HCT116 (cell line): ENCODE measurements around the gene STMP1. TPM values are rescaled to one million over a fixed set of nuclear protein-coding genes. Genes with fewer than 3 reads are reported as not detected.

Source experiments
- ATAC-seq: fragments of 200-7000 bp; cut with Tn5 transposase; 2 replicates; pipeline ENCODE4 v1.9.1; 2020; ENCODE audit warnings: mild to moderate bottlenecking, moderate library complexity
- BruUV-seq: library from RNA; stranded (reverse); fragments of 400-500 nt; replicated peaks from 2 replicates; lab custom pipeline; 2021; lab: Mats Ljungman, UMichigan
- CTCF ChIA-PET: fragments of 300-600 bp; sonication (Branson Sonifier 250); formaldehyde crosslinking; loops from one replicate; lab custom pipeline; 2021; ENCODE audit warnings: antibody characterized with exemption; lab: Charles Lee
- POLR2A ChIA-PET: fragments of 300-600, 350-600 bp; sonication (Branson Sonifier 250); formaldehyde crosslinking; loops from one replicate; lab custom pipeline; 2021; ENCODE audit warnings: antibody characterized with exemption; lab: Charles Lee
- RAD21 ChIA-PET, 2 experiments: fragments of 300-600 bp; sonication (Branson Sonifier 250); formaldehyde crosslinking; loops; one replicate each; lab custom pipeline; 2023; ENCODE audit warnings: low total read pairs in 2 of 2; ENCODE audit not compliant: uncharacterized antibody in 2 of 2, unreplicated experiment in 2 of 2, low non-redundant PET in 1 of 2; lab: Charles Lee
- DNase-seq: peaks from one replicate; pipeline ENCODE4 v3.0.0-alpha.2; 2010; ENCODE audit warnings: low read depth, low spot score
- H2AFZ ChIP-seq: fragments of 200-600 bp; shearing (Covaris generic), sonication (generic); 2 replicates; pipeline ENCODE4 v1.6.1; 2017; ENCODE audit warnings: low read depth, mixed run types, mixed read lengths, antibody characterized with exemption, low read length; ENCODE audit not compliant: poor library complexity, severe bottlenecking
- H3K27ac ChIP-seq: 2 replicates; pipeline ENCODE4 v1.5.1; 2012; ENCODE audit warnings: low read depth, low read length
- H3K27me3 ChIP-seq: fragments of 200-600 bp; sonication (generic); 2 replicates; pipeline ENCODE4 v1.6.1; 2016; ENCODE audit warnings: mixed run types, low read length, mixed read lengths; ENCODE audit not compliant: insufficient read depth
- H3K36me3 ChIP-seq, 2 experiments: fragments of 200-500 bp in 1 of 2; fragments of 200-600 bp in 1 of 2; sonication (Bioruptor generic) in 1 of 2; sonication (generic) in 1 of 2; 2 replicates each; pipeline versions ENCODE4 v1.5.1 to v1.6.1; 2014 to 2016; ENCODE audit warnings: low read length in 2 of 2, inconsistent platforms in 1 of 2, mixed read lengths in 1 of 2, mixed run types in 1 of 2; ENCODE audit not compliant: insufficient read depth in 2 of 2, control insufficient read depth in 1 of 2
- H3K4me1 ChIP-seq, 2 experiments: fragments of 200-600 bp in 1 of 2; sonication (generic) in 1 of 2; 2 replicates each; pipeline versions ENCODE4 v1.5.1 to v1.6.1; 2012 to 2017; ENCODE audit warnings: low read length in 2 of 2, inconsistent platforms in 1 of 2, mild to moderate bottlenecking in 1 of 2, mixed read lengths in 1 of 2, mixed run types in 1 of 2, moderate library complexity in 1 of 2; ENCODE audit not compliant: insufficient read depth in 2 of 2, control insufficient read depth in 1 of 2
- H3K4me2 ChIP-seq: fragments of 200-600 bp; sonication (generic); 2 replicates; pipeline ENCODE4 v1.6.1; 2017; ENCODE audit warnings: mixed run types, low read length, mixed read lengths
- H3K4me3 ChIP-seq, 2 experiments: fragments of 200-600 bp in 1 of 2; sonication (generic) in 1 of 2; replicated peaks in 1 of 2; 2 replicates each; pipeline ENCODE4 v1.5.1; 2011 to 2016; ENCODE audit warnings: low read length in 2 of 2, control low read depth in 1 of 2, low read depth in 1 of 2, mild to moderate bottlenecking in 1 of 2, mixed read lengths in 1 of 2, mixed run types in 1 of 2
- H3K79me2 ChIP-seq: fragments of 200-600 bp; sonication (generic); 2 replicates; pipeline ENCODE4 v1.6.1; 2017; ENCODE audit warnings: mild to moderate bottlenecking, mixed run types, low read length, moderate library complexity, mixed read lengths; ENCODE audit not compliant: insufficient read depth
- H3K9ac ChIP-seq: fragments of 200-600 bp; sonication (generic); 2 replicates; pipeline ENCODE4 v1.6.1; 2016; ENCODE audit warnings: low read length, mixed read lengths
- H3K9me2 ChIP-seq: fragments of 200-600 bp; sonication (generic), shearing (Covaris generic); 2 replicates; pipeline ENCODE4 v1.6.1; 2017; ENCODE audit warnings: mixed run types, mild to moderate bottlenecking, moderate library complexity; ENCODE audit not compliant: insufficient read depth
- H3K9me3 ChIP-seq, 2 experiments: fragments of 200-500 bp in 1 of 2; fragments of 200-600 bp in 1 of 2; sonication (Bioruptor generic) in 1 of 2; sonication (generic) in 1 of 2; 2 replicates each; pipeline ENCODE4 v1.6.1; 2014 to 2017; ENCODE audit warnings: low read length in 2 of 2, mixed read lengths in 2 of 2, inconsistent platforms in 1 of 2, low read depth in 1 of 2, mild to moderate bottlenecking in 1 of 2, mixed run types in 1 of 2, moderate library complexity in 1 of 2; ENCODE audit not compliant: control insufficient read depth in 1 of 2, insufficient read depth in 1 of 2
- H4K20me1 ChIP-seq: fragments of 200-600 bp; sonication (generic), shearing (Covaris generic); 2 replicates; pipeline ENCODE4 v1.6.1; 2017; ENCODE audit warnings: mixed run types, mild to moderate bottlenecking, moderate library complexity; ENCODE audit not compliant: insufficient read depth
- CEBPB ChIP-seq: IDR thresholded peaks from 2 replicates; pipeline ENCODE4 v1.6.1; 2012; ENCODE audit warnings: low read depth
- CTCF ChIP-seq, 3 experiments: fragments of 200-600 bp in 1 of 3; sonication (generic) in 1 of 3; IDR thresholded peaks in 2 of 3; conservative IDR thresholded peaks in 1 of 3; 2 replicates each; pipeline ENCODE4 v1.5.1; 2012 to 2017; ENCODE audit warnings: low read depth in 2 of 3, low read length in 2 of 3, antibody characterized with exemption in 1 of 3, borderline replicate concordance in 1 of 3, control low read depth in 1 of 3, mild to moderate bottlenecking in 1 of 3, mixed read lengths in 1 of 3, mixed run types in 1 of 3, moderate library complexity in 1 of 3; ENCODE audit not compliant: insufficient read depth in 1 of 3
- EZH2 ChIP-seq: fragments of 200-600 bp; sonication (generic); IDR thresholded peaks from 2 replicates; pipeline ENCODE4 v1.6.1; 2017; ENCODE audit warnings: antibody characterized with exemption, mixed run types
- POLR2A ChIP-seq: IDR thresholded peaks from 2 replicates; pipeline ENCODE4 v1.7.0; 2011; ENCODE audit warnings: borderline replicate concordance; ENCODE audit not compliant: insufficient read depth, insufficient read length; ENCODE audit errors: extremely low read depth
- POLR2AphosphoS5 ChIP-seq: IDR thresholded peaks from 2 replicates; pipeline ENCODE4 v1.6.1; 2011; ENCODE audit warnings: mild to moderate bottlenecking, low read depth, low read length, moderate library complexity
- SRF ChIP-seq: IDR thresholded peaks from 2 replicates; pipeline ENCODE4 v1.6.1; 2012; ENCODE audit warnings: low read depth
- YY1 ChIP-seq: IDR thresholded peaks from 2 replicates; pipeline ENCODE4 v1.6.1; 2011; ENCODE audit warnings: low read length, low read depth, moderate library complexity, mild to moderate bottlenecking; ENCODE audit not compliant: insufficient replicate concordance; ENCODE audit errors: extremely low read depth
- ZNF274 ChIP-seq: fragments of 200-500 bp; sonication (Bioruptor generic); IDR thresholded peaks from 2 replicates; pipeline ENCODE4 v1.6.1; 2014; ENCODE audit warnings: mild to moderate bottlenecking, low read depth, low read length, inconsistent platforms
- intact Hi-C: fragments of 100-400 bp; cut with micrococcal nuclease; formaldehyde crosslinking; loops from 2 replicates; pipeline ENCODE4 v1.10.0; 2022
- total RNA-seq: library from RNA; stranded (reverse); gene quantifications from one replicate; pipeline ENCODE4 v1.2.1, GENCODE V29; 2021; ENCODE audit not compliant: unreplicated experiment

STMP1 gene
- total RNA-seq, 1 experiment from 2014 or later, result 32.8 TPM

GRCh38 chr7:135664046-135664589, 1.8 kb downstream of the STMP1 start:
- DNase-seq (no peak), ATAC-seq (no peak)
- Histone ChIP-seq H3K4me2 (peak overlapping the region; percentile 89), H3K9me3 (no peaks in the 10 kb centered on the region), H3K9ac (0 out of 2 replicates have a peak overlapping the region, but pooled peaks have one; percentile 12), H3K4me1 (peaks cover 3 to 22% of the 10 kb centered on the region in 2 experiments; a peak in 1 of 4 replicates), H3K9me2 (no peaks in the 10 kb centered on the region), H3K36me3 (no peaks in the 10 kb centered on the region), H3K79me2 (peaks cover 65% of the 10 kb centered on the region), H3K27me3 (no peaks in the 10 kb centered on the region), H3K27ac (no peak overlapping the region), H2AFZ (no peak overlapping the region)
- POLR2A ChIA-PET, result interaction anchor here (3.0 kb wide), 1 partner anchor 80 kb away, joined by 11 read pairs; no protein-coding TSS in a partner anchor
- no TSS peak for BruUV-seq
- no peak for TF ChIP-seq CTCF (IDR thresholded peaks at IDR 0.05 in 2 of 3, conservative IDR thresholded peaks at IDR 0.05 in 1 of 3; ENCODE audit: borderline replicate concordance in 1 of 3, insufficient read depth in 1 of 3, low read depth in 2 of 3, low read length in 2 of 3)
- no peak for TF ChIP-seq YY1
- no peak for TF ChIP-seq POLR2AphosphoS5
- TF ChIP-seq SRF, result no peak
- no peak for TF ChIP-seq EZH2
- no peak for TF ChIP-seq ZNF274
- no peak for TF ChIP-seq POLR2A
- TF ChIP-seq CEBPB, result no peak
- TF ChIP-seq, all 23 proteins: peak for 0
- H4K20me1 ChIP-seq, result no peaks in the 10 kb centered on the region
- ChIA-PET CTCF (interaction anchor here (0.7 to 3.4 kb wide), 2 partner anchors 9 to 144 kb away, joined by 3 to 12 read pairs; no protein-coding TSS in a partner anchor), RAD21 (no interaction called here)
- intact Hi-C loops, result no loop called here
- peak overlapping the region in 1 of 2 experiments; percentile 90; a peak in 2 of 4 replicates for H3K4me3 ChIP-seq
